HG02884 (cell line): Measurements from ENCODE around the gene PTPN13.

Source experiments
- ATAC-seq: cut with Tn5 transposase; IDR thresholded peaks from one replicate; pipeline ENCODE4 v1.9.1; 2021; ENCODE audit warnings: mild to moderate bottlenecking, moderate library complexity; ENCODE audit not compliant: unreplicated experiment

Gene PTPN13

GRCh38 chr4:86853209-86853608, 259.1 kb downstream of the PTPN13 start:
- no peak for ATAC-seq

- ATAC-seq, result no peak
These were observed 261.5 kb downstream of the PTPN13 start for GRCh38 chr4:86855572-86855971.

- no peak for ATAC-seq
These were observed 262.8 kb downstream of the PTPN13 start for GRCh38 chr4:86856896-86857295.

- no peak for ATAC-seq
These were observed 263.4 kb downstream of the PTPN13 start for GRCh38 chr4:86857341-86858052.
